ENCODE results near the gene FOXN1. TPM values are rescaled to one million over a fixed set of nuclear protein-coding genes. Genes with fewer than 3 reads are reported as not detected.

The FOXN1 gene
- total and polyA plus RNA-seq, 10 of the 15 experiments (the other 5 are each of a cell fraction or from before 2014, with no cell fraction given): not detected

DNA sequence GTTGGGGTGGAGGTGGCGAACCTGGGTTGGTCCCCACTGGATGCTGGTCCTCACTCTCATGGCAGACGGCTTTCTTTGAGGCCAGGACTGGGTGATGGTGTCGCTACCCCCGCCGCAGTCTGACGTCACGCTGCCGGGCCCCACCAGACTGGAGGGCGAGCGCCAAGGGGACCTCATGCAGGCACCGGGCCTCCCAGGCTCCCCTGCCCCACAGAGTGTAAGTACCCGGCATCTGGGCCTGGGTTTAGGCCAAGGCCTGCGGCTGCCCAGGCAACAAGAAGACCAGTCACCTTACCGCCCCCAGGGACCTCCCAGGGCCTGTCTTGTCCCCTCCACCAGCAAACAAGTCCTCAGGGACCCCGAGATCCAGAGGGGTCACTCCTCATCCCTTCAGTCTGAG is 17.7 kb downstream of the FOXN1 start (continued):
- TF ChIP-seq, protein P1, sequence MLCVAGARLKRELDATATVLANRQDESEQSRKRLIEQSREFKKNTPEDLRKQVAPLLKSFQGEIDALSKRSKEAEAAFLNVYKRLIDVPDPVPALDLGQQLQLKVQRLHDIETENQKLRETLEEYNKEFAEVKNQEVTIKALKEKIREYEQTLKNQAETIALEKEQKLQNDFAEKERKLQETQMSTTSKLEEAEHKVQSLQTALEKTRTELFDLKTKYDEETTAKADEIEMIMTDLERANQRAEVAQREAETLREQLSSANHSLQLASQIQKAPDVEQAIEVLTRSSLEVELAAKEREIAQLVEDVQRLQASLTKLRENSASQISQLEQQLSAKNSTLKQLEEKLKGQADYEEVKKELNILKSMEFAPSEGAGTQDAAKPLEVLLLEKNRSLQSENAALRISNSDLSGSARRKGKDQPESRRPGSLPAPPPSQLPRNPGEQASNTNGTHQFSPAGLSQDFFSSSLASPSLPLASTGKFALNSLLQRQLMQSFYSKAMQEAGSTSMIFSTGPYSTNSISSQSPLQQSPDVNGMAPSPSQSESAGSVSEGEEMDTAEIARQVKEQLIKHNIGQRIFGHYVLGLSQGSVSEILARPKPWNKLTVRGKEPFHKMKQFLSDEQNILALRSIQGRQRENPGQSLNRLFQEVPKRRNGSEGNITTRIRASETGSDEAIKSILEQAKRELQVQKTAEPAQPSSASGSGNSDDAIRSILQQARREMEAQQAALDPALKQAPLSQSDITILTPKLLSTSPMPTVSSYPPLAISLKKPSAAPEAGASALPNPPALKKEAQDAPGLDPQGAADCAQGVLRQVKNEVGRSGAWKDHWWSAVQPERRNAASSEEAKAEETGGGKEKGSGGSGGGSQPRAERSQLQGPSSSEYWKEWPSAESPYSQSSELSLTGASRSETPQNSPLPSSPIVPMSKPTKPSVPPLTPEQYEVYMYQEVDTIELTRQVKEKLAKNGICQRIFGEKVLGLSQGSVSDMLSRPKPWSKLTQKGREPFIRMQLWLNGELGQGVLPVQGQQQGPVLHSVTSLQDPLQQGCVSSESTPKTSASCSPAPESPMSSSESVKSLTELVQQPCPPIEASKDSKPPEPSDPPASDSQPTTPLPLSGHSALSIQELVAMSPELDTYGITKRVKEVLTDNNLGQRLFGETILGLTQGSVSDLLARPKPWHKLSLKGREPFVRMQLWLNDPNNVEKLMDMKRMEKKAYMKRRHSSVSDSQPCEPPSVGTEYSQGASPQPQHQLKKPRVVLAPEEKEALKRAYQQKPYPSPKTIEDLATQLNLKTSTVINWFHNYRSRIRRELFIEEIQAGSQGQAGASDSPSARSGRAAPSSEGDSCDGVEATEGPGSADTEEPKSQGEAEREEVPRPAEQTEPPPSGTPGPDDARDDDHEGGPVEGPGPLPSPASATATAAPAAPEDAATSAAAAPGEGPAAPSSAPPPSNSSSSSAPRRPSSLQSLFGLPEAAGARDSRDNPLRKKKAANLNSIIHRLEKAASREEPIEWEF (IDR thresholded peaks at IDR 0.05; ENCODE audit: insufficient replicate concordance, low read depth, low read length): no peak
- TF ChIP-seq, protein P2, sequence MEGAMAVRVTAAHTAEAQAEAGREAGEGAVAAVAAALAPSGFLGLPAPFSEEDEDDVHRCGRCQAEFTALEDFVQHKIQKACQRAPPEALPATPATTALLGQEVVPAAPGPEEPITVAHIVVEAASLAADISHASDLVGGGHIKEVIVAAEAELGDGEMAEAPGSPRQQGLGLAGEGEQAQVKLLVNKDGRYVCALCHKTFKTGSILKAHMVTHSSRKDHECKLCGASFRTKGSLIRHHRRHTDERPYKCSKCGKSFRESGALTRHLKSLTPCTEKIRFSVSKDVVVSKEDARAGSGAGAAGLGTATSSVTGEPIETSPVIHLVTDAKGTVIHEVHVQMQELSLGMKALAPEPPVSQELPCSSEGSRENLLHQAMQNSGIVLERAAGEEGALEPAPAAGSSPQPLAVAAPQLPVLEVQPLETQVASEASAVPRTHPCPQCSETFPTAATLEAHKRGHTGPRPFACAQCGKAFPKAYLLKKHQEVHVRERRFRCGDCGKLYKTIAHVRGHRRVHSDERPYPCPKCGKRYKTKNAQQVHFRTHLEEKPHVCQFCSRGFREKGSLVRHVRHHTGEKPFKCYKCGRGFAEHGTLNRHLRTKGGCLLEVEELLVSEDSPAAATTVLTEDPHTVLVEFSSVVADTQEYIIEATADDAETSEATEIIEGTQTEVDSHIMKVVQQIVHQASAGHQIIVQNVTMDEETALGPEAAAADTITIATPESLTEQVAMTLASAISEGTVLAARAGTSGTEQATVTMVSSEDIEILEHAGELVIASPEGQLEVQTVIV (IDR thresholded peaks at IDR 0.05; ENCODE audit: borderline replicate concordance, partially characterized antibody): no peak
- TF ChIP-seq, protein P3, sequence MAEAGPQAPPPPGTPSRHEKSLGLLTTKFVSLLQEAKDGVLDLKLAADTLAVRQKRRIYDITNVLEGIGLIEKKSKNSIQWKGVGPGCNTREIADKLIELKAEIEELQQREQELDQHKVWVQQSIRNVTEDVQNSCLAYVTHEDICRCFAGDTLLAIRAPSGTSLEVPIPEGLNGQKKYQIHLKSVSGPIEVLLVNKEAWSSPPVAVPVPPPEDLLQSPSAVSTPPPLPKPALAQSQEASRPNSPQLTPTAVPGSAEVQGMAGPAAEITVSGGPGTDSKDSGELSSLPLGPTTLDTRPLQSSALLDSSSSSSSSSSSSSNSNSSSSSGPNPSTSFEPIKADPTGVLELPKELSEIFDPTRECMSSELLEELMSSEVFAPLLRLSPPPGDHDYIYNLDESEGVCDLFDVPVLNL (IDR thresholded peaks at IDR 0.05; ENCODE audit: low read depth, low read length): no peak
- no peak for TF ChIP-seq ZNF622 (IDR thresholded peaks at IDR 0.05)
- no peak for TF ChIP-seq NR2F1 (conservative IDR thresholded peaks at IDR 0.05)
- TF ChIP-seq RELA (IDR thresholded peaks at IDR 0.05; ENCODE audit: borderline replicate concordance, partially characterized antibody): no peak
- no peak for TF ChIP-seq YBX1 (IDR thresholded peaks at IDR 0.05)
- TF ChIP-seq, protein P4, sequence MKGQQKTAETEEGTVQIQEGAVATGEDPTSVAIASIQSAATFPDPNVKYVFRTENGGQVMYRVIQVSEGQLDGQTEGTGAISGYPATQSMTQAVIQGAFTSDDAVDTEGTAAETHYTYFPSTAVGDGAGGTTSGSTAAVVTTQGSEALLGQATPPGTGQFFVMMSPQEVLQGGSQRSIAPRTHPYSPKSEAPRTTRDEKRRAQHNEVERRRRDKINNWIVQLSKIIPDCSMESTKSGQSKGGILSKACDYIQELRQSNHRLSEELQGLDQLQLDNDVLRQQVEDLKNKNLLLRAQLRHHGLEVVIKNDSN (IDR thresholded peaks at IDR 0.05; ENCODE audit: borderline replicate concordance, extremely low read length, insufficient read depth, low read depth, low read length): no peak
- TF ChIP-seq NFXL1 (IDR thresholded peaks at IDR 0.05; ENCODE audit: borderline replicate concordance): no peak
- TF ChIP-seq RBBP5 (conservative IDR thresholded peaks at IDR 0.05): no peak
- TF ChIP-seq, protein P5, sequence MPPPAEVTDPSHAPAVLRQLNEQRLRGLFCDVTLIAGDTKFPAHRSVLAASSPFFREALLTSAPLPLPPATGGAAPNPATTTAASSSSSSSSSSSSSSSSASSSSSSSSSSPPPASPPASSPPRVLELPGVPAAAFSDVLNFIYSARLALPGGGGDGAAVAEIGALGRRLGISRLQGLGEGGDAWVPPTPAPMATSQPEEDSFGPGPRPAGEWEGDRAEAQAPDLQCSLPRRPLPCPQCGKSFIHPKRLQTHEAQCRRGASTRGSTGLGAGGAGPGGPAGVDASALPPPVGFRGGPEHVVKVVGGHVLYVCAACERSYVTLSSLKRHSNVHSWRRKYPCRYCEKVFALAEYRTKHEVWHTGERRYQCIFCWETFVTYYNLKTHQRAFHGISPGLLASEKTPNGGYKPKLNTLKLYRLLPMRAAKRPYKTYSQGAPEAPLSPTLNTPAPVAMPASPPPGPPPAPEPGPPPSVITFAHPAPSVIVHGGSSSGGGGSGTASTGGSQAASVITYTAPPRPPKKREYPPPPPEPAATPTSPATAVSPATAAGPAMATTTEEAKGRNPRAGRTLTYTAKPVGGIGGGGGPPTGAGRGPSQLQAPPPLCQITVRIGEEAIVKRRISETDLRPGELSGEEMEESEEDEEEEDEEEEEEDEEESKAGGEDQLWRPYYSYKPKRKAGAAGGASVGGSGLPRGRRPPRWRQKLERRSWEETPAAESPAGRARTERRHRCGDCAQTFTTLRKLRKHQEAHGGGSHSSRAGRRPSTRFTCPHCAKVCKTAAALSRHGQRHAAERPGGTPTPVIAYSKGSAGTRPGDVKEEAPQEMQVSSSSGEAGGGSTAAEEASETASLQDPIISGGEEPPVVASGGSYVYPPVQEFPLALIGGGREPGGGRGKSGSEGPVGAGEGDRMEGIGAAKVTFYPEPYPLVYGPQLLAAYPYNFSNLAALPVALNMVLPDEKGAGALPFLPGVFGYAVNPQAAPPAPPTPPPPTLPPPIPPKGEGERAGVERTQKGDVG (CRISPR knock-in tag; IDR thresholded peaks at IDR 0.05): no peak

Measured in GM12878 (cell line).